ENCODE measurements around the gene DPM2. TPM values are rescaled to one million over a fixed set of nuclear protein-coding genes. Genes with fewer than 3 reads are reported as not detected.

Gene DPM2
- polyA plus RNA-seq, 5 donors, result 31.8 to 43.4 (median 36.9) TPM

DNA sequence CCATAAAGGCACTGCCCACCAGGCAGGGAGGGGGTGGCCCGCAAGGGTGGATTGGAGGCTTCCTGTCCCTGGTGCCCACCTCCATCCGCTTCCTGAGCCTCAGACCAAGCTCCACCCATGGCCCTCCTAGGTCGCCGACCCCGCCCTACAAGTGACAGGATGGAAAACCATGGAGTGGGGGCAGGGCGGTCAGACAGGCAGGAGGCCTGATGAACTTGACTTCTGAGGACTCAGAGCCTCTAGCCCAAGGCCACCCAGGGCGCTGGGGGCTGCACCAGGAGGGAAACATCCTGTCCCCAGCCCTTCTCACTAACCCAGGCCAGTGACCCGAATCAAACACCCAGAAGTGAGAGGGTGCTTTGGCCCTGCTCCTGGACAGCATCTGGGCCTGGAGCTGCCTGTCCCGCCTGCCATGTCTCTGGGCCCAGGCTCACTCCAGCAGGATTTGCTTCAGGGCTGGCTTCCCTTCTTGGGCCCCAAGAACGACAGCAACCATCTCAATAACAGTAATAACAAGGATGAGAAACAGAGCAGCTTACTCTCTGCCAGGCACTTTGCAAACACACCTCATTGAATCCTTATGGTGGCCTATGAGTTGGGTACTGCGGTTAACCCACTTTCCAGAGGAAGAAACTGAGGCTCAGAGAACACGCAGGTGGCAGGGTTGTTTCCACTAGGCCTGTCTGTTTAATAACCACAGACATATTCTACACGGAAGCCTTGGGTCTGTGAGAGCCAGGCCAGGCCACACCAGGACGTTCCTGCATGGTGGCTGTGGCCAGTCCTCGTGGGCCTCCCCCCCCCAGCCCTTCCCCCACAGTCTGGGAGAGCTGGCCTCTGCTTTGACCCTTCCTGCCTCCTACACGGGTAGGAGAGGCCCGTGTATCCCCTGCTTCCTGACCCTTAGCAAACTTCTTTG, 33.8 kb downstream of the DPM2 start:
- DNase-seq, result peak in 1 of 2 donors; percentile 60

DNA sequence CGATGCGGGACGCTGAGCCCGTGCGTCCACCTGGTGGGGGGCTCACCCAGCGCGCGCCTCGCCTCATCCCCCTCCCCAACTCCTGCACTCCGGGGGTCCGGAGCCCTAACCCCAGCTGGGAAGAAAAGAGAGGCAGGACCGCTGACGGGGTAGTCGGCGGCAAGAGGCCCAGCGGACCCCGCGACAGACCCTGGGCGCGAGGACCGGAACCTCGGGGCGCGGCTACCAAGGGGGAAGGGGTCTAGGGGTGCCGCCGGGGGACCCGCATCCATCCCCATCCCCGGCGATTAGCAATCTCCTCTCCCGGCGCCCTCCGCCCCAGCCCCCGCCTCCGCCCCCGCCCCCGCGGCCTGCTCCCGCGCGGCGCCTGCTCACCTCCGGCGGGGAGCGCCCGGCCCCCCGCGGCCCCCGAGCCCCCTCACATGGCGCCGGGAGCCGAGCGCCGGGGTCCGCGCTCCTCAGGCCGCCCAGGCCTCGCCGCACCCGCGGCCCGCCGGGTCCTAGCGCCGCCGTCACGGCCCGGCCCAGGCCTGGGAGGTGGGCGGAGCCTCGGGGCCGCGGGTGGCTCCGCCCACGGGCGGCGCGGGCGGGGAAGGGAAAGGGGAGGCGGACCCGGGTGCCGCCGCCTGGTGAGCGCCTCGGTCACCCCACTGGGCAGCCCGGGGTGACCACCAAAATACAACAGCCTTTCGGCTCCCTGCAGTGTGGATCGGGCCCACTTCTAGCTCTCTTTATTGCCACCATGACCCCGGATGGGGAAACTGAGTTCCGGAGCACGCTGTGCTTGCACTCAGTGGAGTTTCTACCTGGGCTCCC, 38.3 kb downstream of the DPM2 start, which contains the start of gene ST6GALNAC6:
ST6GALNAC6 (minus strand) TSS at position 476 of the 816 bp plus-strand sequence. CDS start 1,622 bp downstream, outside the sequence.
- peak; percentile 69 to 78 for DNase-seq

DNA sequence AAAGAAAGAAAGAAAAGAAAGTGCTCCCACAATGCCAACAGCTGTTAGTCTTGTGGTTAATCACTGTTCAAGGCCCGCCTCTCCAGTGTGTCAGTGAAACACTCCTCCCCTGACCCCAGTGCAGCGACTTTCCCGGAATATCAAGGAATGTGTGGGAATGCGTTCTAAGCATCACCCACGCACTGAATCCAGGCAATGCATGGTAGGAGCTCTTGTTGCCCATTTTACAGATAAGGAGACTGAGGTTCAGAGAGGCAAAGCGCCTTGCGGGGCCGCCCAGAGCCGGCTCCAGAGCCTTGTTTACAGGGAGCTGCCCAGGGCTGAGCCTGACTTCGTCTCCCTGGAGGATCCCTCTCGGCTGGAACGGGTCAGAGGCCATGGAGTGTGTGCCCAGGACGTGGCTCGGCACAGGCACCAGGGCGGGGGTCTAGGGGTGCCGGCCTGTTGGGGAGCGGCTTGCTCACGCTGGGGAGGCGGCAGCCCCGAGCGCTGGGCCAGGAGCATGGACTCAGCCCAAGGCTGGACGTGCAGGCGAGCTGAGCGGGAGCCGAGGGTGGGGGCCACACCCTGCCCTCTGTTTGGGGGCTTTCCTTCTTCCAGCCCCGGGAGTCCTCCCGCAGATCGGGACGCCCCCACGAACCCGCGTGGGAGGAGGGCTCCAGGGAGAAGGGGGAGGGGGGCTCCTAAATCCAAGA, 39.1 kb downstream of the DPM2 start:
- peak in 1 of 2 donors; percentile 54 for DNase-seq

DNA sequence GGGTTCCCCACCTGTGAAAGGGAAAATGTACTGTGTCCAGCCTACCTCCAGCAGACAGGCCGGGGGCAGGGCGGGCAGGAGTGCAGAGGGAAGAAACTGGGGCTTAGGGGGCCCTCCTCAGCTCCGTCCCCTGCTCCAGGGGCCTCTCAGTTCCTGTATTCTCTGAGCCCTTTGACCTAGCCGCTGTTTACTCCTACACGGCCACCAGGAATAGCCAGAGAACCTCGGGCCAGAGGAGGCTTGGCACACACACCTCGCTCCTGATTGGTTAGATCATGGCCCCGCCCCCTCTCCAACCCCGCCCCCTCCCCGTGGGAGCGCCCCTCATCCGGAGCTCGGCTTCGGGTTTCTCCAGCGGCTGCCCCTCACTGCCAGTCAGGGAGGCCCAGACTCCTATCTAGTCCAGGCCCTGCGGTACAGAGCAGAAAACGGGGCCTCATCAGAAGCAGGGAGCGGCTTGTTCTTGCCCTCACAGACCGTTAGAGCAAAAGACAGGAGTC, 40.4 kb downstream of the DPM2 start:
- DNase-seq, result peak in 1 of 2 donors; percentile 69

DNA sequence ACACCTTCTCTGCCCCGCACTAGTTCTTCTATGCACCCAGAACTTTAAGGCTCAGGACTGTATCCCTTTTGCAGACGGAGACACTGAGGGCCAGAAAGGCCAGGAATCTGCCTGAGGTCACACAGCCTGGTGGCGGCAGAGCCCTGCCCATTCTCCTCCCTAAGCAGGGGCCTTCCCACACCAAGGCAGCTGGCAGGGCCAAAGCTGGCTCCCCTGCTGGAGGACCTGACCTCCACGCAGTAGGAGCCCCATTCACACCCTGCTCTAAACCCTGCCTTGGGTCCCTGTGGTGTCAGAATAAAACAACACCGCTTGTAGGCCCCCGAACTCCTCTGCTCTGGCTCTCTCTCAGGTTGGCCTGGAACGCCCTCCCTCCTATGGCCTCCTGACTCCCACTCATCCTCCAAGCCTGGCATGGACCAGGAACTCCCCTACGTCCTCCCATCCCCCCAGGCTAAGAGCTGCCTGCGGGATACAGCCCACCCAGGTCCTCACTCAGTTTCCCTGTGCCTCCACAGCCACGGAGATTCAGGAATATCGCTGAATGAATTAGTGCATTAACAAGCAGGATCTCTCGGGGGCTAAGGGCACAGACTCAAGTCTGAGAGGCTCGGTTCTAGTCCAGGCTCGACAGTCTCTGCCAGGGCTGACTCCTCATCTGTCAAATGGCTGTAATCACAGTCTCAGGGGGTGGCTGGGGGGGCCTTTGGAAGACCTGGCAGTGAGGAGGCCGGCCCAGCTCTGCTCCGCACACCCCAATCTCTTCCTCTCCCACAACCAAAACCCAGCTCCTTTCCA, 41.1 kb downstream of the DPM2 start:
- no peak for DNase-seq

DNA sequence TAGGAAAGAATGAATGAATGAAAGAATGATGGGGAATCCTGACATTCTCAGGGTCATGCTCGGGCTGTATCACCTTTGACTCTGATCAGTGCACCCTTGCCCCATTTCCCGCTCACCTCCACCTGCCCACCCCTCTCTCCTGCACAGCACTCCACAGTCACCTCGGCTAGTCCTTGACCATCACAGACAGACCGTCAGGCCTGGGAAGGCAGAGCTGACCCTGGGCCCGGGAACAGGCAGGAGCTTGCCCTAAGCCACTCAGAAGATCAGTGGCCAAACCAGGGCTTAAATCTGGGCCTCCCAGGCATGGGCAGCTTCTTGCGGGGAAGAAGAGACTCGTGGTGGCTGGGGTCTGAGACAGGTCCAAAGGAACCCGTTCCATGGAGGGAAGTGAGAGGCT, 41.8 kb downstream of the DPM2 start:
- DNase-seq, result no peak

DNA sequence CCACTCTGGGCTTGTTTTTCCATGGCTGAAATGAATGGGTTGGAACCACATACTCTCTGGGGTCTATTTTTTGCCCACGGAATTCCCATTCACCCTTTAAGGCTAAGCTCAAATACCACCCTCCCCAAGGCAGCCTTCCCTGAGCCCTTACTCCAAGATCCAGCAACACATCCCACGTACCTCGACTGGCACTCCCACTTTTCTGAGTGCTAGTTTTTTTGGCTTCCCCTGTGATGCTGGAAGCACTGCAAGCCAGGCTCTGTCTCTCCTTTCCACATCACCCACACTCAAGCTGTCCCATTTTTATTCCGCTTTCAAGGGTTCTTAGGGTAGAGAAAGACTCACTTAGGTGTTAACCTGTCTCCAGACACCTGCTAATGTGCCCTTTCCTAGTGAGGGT, 44.3 kb downstream of the DPM2 start:
- DNase-seq, result no peak

DNA sequence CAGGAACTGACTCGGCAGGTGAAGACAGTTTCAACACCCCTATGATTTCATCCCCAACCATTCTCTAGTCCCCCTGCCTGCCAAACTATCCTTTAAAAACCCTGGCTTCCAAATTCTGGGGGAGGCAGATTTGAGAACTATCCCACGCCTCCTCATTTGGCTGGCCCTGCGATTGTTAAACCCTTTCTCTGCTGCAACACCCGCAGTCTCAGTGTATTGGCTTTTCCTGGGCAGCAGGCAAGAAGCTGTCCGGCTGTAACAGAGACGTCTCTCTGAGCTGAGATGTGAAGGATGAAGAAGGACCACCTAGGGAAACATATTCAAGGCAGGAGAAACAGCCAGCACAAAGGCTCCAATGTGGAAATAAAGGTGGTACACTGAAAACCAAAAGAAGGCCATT, 44.8 kb downstream of the DPM2 start:
- no peak for DNase-seq

DNA sequence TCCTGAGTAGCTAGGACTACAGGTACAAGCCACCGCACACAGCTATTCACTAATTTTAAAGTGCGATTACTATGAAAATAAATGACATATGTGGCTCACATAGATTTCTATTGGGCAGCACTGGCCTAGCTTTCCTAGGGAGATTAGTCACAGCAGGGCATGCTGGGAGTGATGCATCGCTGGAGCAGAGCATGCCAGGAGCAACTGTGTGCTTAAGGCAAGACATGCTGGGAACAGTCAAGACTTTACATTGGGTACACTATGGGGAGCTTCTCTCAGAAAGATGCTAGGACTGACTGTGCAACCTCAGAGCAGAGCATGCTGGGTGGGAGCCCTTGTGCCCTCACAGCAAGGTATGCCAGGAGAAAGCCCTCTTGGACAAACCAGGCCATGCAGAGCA, 47.6 kb downstream of the DPM2 start:
- DNase-seq, result no peak

DNA sequence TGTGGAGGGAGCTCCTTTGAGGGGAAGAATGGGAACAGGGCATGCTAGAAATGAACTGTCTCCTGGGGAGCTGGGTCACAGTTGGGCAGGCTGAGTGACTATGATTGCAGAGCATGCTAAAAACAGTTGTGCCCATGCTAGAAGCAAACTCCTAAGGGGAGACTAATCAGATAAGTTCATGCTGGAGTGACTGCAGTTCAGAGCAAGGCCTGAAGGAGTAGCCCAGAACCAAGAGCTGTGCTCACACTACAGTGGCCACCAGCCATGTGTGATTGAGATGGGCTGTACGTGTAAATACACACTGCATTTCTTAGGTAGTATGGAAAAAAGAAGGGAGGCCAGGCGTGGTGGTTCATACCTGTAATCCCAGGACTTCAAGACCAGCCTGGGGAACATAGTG, 49.9 kb downstream of the DPM2 start:
- no peak for DNase-seq

DNA sequence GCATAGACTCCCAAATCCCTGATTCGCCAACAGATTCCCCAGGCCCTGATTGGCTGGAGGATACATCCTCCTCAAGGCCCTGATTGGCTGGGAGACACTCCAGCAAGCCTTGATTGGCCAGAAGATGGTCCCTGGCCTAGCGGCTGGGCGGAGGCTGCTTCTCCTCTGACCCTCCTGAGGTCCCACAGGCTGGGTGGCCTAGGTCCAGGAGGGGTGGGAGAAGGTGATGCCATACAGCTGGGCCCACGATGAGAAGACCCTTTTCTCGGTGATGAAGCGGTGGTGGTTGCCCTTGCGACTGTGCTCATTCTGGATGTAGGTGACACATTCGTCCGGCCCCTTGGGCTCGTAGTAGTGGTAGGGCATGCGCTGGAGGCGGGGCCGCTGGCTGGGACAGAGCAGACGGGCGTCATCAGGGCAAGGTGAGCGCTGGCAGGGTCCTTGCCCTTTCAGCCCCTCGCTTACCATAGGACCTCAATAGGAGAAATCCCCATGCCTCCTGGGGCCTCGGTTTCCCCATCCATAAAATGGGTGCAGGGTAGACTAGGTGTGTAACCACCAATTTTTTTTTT, 51.2 kb downstream of the DPM2 start:
- no peak for DNase-seq

DNA sequence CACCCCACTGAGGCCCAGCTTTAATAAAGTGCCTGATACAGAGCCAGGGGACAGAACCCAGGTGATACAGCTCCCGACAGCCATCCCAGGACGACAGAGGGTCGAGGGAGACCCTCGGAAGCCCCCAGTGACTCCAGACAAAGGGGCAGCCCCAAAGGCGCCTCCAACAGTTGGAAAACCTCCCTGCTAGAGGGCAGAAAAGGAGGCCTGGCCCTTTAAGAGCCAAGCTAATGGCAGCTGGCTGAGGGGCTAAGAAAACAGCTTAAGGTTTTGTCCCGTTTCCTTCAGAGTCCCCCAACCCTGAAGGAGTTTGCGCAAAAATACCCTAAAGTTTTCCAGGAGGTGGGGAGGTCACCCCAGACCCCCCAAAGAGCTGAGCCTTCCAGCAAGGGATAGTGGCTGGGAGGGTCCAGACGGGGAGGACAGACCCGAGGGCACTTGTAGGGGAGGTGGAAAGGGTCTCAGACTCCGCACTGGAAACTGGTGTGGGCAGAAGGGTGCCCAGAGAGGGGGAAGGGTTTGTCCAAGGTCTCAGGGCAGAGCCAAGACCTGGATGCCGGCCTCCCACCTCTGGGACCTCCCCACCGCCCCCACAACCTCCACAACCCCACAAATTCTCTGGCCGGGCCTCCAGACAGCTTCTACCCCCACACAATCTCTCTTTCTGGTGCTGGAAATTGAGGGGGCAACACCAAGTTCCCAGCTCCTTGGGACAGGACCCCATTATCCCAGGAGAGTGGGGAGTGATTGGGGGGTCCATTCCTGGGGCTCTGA, 52.0 kb downstream of the DPM2 start:
- no peak for DNase-seq

Other genes with a start within 250 kb of the DPM2 start
- gene CFAP157, start 230.9 kb downstream of the DPM2 start, polyA plus RNA-seq (ENCODE audit: insufficient read depth in 1 of 5, insufficient read length in 5 of 5, low replicate concordance in 1 of 5), result 10 to 100 TPM in 2 of 5 donors, 1 to 10 TPM in 3; 2.6 to 13.3 (median 9.7) TPM
- 10 to 100 TPM in 1 of 5 donors, 1 to 10 TPM in 4; 4.0 to 11.5 (median 5.6) TPM for gene PTRH1, start 222.2 kb downstream of the DPM2 start, polyA plus RNA-seq (ENCODE audit: insufficient read depth in 1 of 5, insufficient read length in 5 of 5, low replicate concordance in 1 of 5)
- 1 to 10 TPM in 2 of 5 donors, under 1 TPM in 3; 0.50 to 1.4 (median 0.82) TPM for gene TTC16, start 221.8 kb downstream of the DPM2 start, polyA plus RNA-seq (ENCODE audit: insufficient read depth in 1 of 5, insufficient read length in 5 of 5, low replicate concordance in 1 of 5)
- gene TOR2A, start 202.6 kb downstream of the DPM2 start, polyA plus RNA-seq (ENCODE audit: insufficient read depth in 1 of 5, insufficient read length in 5 of 5, low replicate concordance in 1 of 5), result 10 to 100 TPM; 11.1 to 17.7 (median 12.2) TPM
- gene SH2D3C, start 159.2 kb downstream of the DPM2 start, polyA plus RNA-seq (ENCODE audit: insufficient read depth in 1 of 5, insufficient read length in 5 of 5, low replicate concordance in 1 of 5), result 10 to 100 TPM; 22.1 to 41.9 (median 27.5) TPM
- 10 to 100 TPM; 47.8 to 70.4 (median 62.3) TPM for gene CDK9, start 151.8 kb downstream of the DPM2 start, polyA plus RNA-seq (ENCODE audit: insufficient read depth in 1 of 5, insufficient read length in 5 of 5, low replicate concordance in 1 of 5)
- gene FPGS, start 135.0 kb downstream of the DPM2 start, polyA plus RNA-seq (ENCODE audit: insufficient read depth in 1 of 5, insufficient read length in 5 of 5, low replicate concordance in 1 of 5), result 10 to 100 TPM; 32.2 to 58.3 (median 44.3) TPM
- gene ENG, start 83.2 kb downstream of the DPM2 start, polyA plus RNA-seq (ENCODE audit: insufficient read depth in 1 of 5, insufficient read length in 5 of 5, low replicate concordance in 1 of 5), result 100 to 1,000 TPM in 2 of 5 donors, 10 to 100 TPM in 3; 61.2 to 124 (median 74.6) TPM
- gene AK1, start 60.2 kb downstream of the DPM2 start, polyA plus RNA-seq (ENCODE audit: insufficient read depth in 1 of 5, insufficient read length in 5 of 5, low replicate concordance in 1 of 5), result 100 to 1,000 TPM in 1 of 5 donors, 10 to 100 TPM in 4; 40.3 to 158 (median 59.3) TPM
- gene ST6GALNAC6, start 38.3 kb downstream of the DPM2 start, polyA plus RNA-seq (ENCODE audit: insufficient read depth in 1 of 5, insufficient read length in 5 of 5, low replicate concordance in 1 of 5), result 10 to 100 TPM; 37.8 to 62.9 (median 47.2) TPM
- gene ST6GALNAC4, start 20.8 kb downstream of the DPM2 start, polyA plus RNA-seq (ENCODE audit: insufficient read depth in 1 of 5, insufficient read length in 5 of 5, low replicate concordance in 1 of 5), result 10 to 100 TPM; 16.4 to 40.5 (median 25.1) TPM
- 1 to 10 TPM; 2.6 to 5.9 (median 3.4) TPM for gene PIP5KL1, start 7.1 kb downstream of the DPM2 start, polyA plus RNA-seq (ENCODE audit: insufficient read depth in 1 of 5, insufficient read length in 5 of 5, low replicate concordance in 1 of 5)
- 10 to 100 TPM; 24.7 to 44.2 (median 39.1) TPM for gene EEIG1, start 43.1 kb upstream of the DPM2 start, polyA plus RNA-seq (ENCODE audit: insufficient read depth in 1 of 5, insufficient read length in 5 of 5, low replicate concordance in 1 of 5)
- gene NAIF1, start 129.5 kb upstream of the DPM2 start, polyA plus RNA-seq (ENCODE audit: insufficient read depth in 1 of 5, insufficient read length in 5 of 5, low replicate concordance in 1 of 5), result 10 to 100 TPM in 2 of 5 donors, 1 to 10 TPM in 3; 8.0 to 12.6 (median 8.9) TPM
- gene SLC25A25, start 130.4 kb upstream of the DPM2 start, polyA plus RNA-seq (ENCODE audit: insufficient read depth in 1 of 5, insufficient read length in 5 of 5, low replicate concordance in 1 of 5), result 10 to 100 TPM; 12.8 to 16.1 (median 13.1) TPM
- 10 to 100 TPM; 25.9 to 50.8 (median 31.5) TPM for gene PTGES2, start 189.9 kb upstream of the DPM2 start, polyA plus RNA-seq (ENCODE audit: insufficient read depth in 1 of 5, insufficient read length in 5 of 5, low replicate concordance in 1 of 5)
- gene LCN2, start 211.6 kb upstream of the DPM2 start, polyA plus RNA-seq (ENCODE audit: insufficient read depth in 1 of 5, insufficient read length in 5 of 5, low replicate concordance in 1 of 5), result 1 to 10 TPM; 1.2 to 1.9 (median 1.5) TPM
- gene BBLN, start 222.4 kb upstream of the DPM2 start, polyA plus RNA-seq (ENCODE audit: insufficient read depth in 1 of 5, insufficient read length in 5 of 5, low replicate concordance in 1 of 5), result 10 to 100 TPM; 22.0 to 60.2 (median 33.4) TPM